Stimulated activated naive CD8-positive, alpha-beta T cell treated with anti-CD3 and anti-CD28 coated beads, Interleukin-15, Interleukin-2, amounts not matched to agents 100 U/mL and 50 U/mL, for 24 hours (primary cell): Measurements from ENCODE around the gene TPTE.
"Not testable (repeated sequence)": the region's sequence is repeated elsewhere in the genome, so short reads cannot be mapped to it uniquely, and the experiment has no call there.

Experiments used
- ATAC-seq: fragments of 150-1000 bp; cut with Tn5 transposase; one replicate; pipeline ENCODE4 v1.10.0; 2021
- DNase-seq: peaks from one replicate; pipeline ENCODE4 v3.0.0; 2021

The TPTE gene

GRCh38 chr21:10521091-10521598, at the start of gene TPTE:
Gene TPTE (plus strand): TSS chr21:10521583. CDS start chr21:10538724, 17,141 bp downstream.
- ATAC-seq (no peak), DNase-seq (no peak)

- ATAC-seq, DNase-seq: not testable (repeated sequence)
These were observed 49.4 kb upstream of the TPTE start for GRCh38 chr21:10471999-10472398.

- not testable (repeated sequence) for DNase-seq, ATAC-seq
These were observed 43.6 kb upstream of the TPTE start for GRCh38 chr21:10477794-10478193.

- ATAC-seq, DNase-seq: not testable (repeated sequence)
These were observed 41.5 kb upstream of the TPTE start for GRCh38 chr21:10479875-10480274.

- DNase-seq, ATAC-seq: not testable (repeated sequence)
These were observed 36.5 kb upstream of the TPTE start for GRCh38 chr21:10484864-10485263.

- DNase-seq, ATAC-seq: not testable (repeated sequence)
These were observed 30.9 kb upstream of the TPTE start for GRCh38 chr21:10490453-10490852.

- ATAC-seq (no peak), DNase-seq (no peak)
These were observed 10.3 kb upstream of the TPTE start for GRCh38 chr21:10511116-10511515.

GRCh38 chr21:10516889-10517288, 4.5 kb upstream of the TPTE start:
- ATAC-seq, DNase-seq: not testable (repeated sequence)

- not testable (repeated sequence) for DNase-seq, ATAC-seq
These were observed 3.5 kb upstream of the TPTE start for GRCh38 chr21:10517904-10518303.

- ATAC-seq, result peak; percentile 46
- not testable (repeated sequence) for DNase-seq
These were observed 585 bp downstream of the TPTE start for GRCh38 chr21:10521835-10522500.

- DNase-seq (no peak), ATAC-seq (no peak)
These were observed 18.6 kb downstream of the TPTE start for GRCh38 chr21:10539956-10540355.

- not testable (repeated sequence) for DNase-seq, ATAC-seq
These were observed 23.0 kb downstream of the TPTE start for GRCh38 chr21:10544376-10544775.

- ATAC-seq, DNase-seq: not testable (repeated sequence)
These were observed 26.5 kb downstream of the TPTE start for GRCh38 chr21:10547868-10548267.

- not testable (repeated sequence) for DNase-seq, ATAC-seq
These were observed 27.1 kb downstream of the TPTE start for GRCh38 chr21:10548331-10548954.

GRCh38 chr21:10570803-10571202, 49.4 kb downstream of the TPTE start:
- ATAC-seq, DNase-seq: not testable (repeated sequence)

GRCh38 chr21:10574531-10575310, 53.3 kb downstream of the TPTE start:
- DNase-seq, ATAC-seq: not testable (repeated sequence)

GRCh38 chr21:10575311-10575667, 53.9 kb downstream of the TPTE start:
- ATAC-seq, result no peak

GRCh38 chr21:10578910-10579309, 57.5 kb downstream of the TPTE start:
- not testable (repeated sequence) for ATAC-seq, DNase-seq

More at GRCh38 chr21:10575311-10575667, 53.9 kb downstream of the TPTE start:
- no peak for DNase-seq

- not testable (repeated sequence) for DNase-seq, ATAC-seq
These were observed 67.7 kb downstream of the TPTE start for GRCh38 chr21:10589115-10589514.

- not testable (repeated sequence) for DNase-seq, ATAC-seq
These were observed 85.7 kb downstream of the TPTE start for GRCh38 chr21:10607074-10607473.

- ATAC-seq, DNase-seq: not testable (repeated sequence)
These were observed 92.9 kb downstream of the TPTE start for GRCh38 chr21:10614285-10614684.

GRCh38 chr21:10616061-10616460, 94.7 kb downstream of the TPTE start:
- ATAC-seq, DNase-seq: not testable (repeated sequence)
